Fibroblast of skin of scalp (primary cell): ENCODE measurements around the gene MEX3D.
A peak's percentile ranks its signal among the peaks of the same experiment; 100 is the strongest.

Experiments
- DNase-seq: peaks from one replicate; pipeline ENCODE4 v3.0.0-alpha.2; 2013

MEX3D gene

DNA sequence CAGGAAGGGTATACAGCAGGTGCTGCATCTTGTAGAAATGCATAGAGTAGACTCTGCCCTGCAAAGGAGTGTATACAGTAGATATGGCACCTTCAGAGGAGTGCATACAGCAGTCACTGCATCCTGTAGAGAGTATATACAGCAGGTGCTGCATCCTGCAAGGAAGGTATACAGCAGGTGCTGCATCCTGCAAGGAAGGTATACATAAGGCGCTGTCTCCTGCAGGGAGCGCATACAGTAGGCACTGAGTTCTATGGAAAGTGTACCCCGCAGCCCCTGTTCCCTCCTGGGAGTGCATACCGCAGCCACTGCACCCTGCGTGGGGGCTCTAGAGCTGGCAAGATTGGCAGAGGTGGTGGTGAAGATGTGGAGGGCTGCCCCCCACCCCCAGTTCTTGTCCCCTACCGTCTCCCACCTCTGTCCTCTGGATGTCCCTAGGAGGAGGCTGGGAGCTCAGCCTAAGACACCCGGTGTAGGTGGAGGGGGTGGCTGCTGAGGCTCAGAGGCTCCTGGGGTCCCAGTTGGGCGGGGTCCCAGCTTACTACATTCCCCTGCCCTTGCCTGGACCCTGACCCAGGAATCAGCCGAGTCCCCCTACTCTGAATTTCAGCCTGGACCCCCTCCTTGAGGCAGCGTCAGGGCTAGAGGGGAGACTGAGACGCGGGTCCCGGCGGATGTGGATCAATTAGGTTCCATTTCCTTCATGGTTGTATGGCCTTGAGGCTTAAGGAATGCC lies 53.0 kb downstream of the MEX3D start:
- DNase-seq = no peak

- no peak for DNase-seq
Observed at GRCh38 chr19:1514295-1514661, 53.8 kb downstream of the MEX3D start.

DNA sequence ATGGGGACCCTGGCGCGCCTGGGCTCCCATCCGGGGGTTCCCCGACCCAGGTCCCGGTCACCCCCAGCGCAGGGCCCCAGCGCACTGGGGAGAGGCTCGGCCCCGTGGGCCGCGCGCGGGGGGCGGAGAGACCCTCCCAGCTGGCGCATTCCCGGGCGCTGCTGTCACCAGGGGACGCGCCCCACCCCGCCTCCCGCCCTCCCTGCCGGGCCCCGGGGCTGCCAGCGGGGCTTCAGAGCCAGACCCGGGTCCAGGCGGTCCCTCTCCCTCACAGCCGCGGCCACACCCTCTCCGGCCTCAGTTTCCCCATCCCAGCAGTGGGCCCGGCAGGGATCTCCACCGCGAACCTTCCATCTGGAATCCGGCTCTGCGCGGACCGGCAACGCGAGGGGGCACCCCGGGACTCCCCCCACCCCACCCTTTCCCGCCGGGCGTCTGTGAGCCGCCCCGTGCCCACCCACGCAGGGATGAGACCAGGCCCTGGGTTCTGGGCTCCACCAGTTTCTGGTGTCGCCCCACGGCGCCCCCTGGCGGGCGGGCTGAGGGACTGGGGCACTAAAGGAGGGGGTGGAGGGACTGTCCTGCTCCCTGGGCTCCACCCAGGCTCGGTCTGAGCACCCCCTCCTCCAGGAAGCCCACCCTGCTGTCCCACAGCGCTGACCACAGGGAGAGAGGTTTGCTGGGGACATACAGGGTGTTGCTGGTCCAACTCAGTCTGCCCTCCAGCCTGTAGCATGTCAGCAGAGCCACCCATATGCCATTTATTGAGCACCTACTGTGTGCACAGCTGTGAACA lies 54.4 kb downstream of the MEX3D start:
- peak; percentile 71 for DNase-seq

DNA sequence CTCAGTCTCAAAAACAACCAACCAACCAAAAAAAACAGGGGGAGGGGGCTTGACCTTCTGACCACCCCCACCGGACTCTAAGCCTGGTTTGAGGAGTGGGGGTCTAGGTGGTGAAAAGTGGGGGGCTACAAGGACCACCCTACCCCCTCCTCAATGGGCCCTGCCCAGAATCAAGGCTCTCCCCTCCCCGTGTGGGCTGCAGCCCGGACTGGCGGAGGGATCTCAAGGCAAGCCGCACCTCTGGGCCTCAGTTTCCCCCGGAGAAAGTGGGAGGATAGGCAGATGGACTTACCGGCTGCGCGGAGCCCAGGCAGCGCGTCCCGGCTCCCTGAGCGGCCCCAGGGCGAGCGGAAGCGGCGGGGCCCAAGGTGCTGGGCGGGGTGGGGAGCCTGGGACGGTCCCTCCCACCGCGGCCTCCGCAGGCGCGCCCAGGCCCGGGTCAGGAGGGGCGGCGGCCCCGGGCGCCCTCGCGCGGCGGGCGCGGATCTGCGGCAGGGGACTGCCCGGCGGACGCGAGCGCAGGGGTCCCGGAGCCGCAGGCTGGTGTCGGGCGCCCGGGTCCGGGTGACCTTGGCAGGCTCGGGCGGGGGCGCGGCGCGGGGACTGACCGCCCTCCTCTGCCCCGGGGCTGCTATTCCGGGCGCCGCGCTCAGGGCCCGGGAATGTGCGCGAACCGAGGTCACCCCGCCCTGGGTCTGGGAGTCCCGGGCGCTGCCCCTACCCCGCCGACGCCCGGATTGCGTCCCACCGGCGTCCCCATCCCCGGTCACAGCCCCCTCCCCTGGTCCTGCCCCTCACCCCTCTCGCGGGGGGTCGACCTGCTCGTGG lies 55.2 kb downstream of the MEX3D start, which contains the start of gene ADAMTSL5:
Gene ADAMTSL5 (minus strand): TSS at position 349 of the 828 bp plus-strand sequence. CDS start 2,076 bp downstream, outside the sequence.
- peak; percentile 72 for DNase-seq

GRCh38 chr19:1511318-1512317 lies 56.5 kb downstream of the MEX3D start:
- DNase-seq = no peak

GRCh38 chr19:1510807-1511206 lies 57.3 kb downstream of the MEX3D start:
- DNase-seq = no peak

DNA sequence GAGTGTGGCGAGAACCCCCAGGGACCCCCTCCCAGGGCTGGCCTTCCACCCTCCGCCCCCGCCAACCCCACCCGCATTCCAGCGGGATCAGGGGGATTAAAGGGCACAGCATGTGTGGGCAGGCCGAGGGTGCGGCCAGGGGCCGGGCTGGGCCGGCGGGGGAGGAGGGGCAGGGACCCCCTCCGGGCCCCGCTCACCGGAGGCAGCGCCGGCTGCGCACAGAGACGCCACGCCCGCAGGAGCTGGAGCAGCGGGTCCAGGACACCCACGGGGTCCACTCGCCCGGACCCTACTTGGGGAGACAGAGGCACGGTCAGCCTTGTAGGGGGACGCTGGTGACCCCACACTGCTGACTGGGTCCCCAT lies 57.7 kb downstream of the MEX3D start:
- DNase-seq = no peak

- no peak for DNase-seq
Observed at GRCh38 chr19:1509602-1510441, 58.3 kb downstream of the MEX3D start.

DNA sequence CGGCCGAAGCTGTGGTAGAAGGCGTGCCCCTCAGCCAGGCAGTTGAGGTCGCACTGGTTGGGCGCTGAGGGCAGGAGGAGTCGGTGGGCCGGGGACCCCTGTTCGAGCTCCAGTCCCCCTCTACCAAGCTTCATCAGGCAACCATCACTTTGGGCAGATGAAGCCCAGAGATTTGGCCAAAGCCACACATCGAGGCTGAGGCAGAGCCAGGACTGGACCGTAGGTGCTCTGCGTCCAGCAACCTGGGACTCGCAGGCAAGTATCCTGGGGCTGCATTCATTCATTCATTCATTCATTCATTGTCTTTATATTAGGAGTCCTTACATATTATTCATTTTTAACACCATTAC lies 59.6 kb downstream of the MEX3D start:
- no peak for DNase-seq

- DNase-seq = peak; percentile 96
Observed at GRCh38 chr19:1507763-1508506, 60.2 kb downstream of the MEX3D start.

DNA sequence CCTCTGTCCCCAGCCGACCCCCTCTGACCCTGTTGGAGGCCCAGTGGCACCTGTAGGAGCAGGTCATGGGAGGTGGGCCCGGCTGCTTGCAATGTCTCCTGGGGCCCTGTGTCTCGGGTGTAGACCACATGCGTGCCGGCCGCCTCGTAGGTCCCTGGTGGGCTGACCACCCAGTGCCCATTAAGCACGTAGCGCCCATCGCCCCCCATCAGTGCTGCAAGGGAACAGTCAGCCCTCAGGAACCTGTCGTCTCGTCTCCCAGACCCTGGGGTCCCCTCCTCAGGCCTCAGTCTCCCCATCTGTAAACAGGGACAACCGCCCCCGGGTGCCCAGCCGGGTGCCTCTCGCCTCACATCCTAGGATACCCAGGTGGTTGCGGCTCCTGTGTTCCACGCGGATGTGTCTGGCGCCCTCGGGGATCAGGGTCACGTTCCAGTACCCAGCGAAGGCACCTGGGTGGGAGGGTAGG lies 60.9 kb downstream of the MEX3D start:
- DNase-seq = no peak

- no peak for DNase-seq
Observed at GRCh38 chr19:1505991-1506881, 61.9 kb downstream of the MEX3D start.

- DNase-seq = no peak
Observed at GRCh38 chr19:1505012-1505411, 63.1 kb downstream of the MEX3D start.
